ENCODE measurements around the gene SSH3.

GRCh38 chr11:67351275-67352005, 48.1 kb downstream of the SSH3 start:
- no peak for TF ChIP-seq POLR2A (IDR thresholded peaks at IDR 0.05)
- TF ChIP-seq CTCF (IDR thresholded peaks at IDR 0.05): peak; percentile 82 to 97 (median 94)

All from prostate gland (tissue), 2 donors.